ENCODE data around the gene MOV10L1. TPM values are rescaled to one million over a fixed set of nuclear protein-coding genes. Genes with fewer than 3 reads are reported as not detected.

Gene MOV10L1
- total RNA-seq, 3 donors from 2014 or later: 0.29 to 1.0 (median 0.49) TPM

DNA sequence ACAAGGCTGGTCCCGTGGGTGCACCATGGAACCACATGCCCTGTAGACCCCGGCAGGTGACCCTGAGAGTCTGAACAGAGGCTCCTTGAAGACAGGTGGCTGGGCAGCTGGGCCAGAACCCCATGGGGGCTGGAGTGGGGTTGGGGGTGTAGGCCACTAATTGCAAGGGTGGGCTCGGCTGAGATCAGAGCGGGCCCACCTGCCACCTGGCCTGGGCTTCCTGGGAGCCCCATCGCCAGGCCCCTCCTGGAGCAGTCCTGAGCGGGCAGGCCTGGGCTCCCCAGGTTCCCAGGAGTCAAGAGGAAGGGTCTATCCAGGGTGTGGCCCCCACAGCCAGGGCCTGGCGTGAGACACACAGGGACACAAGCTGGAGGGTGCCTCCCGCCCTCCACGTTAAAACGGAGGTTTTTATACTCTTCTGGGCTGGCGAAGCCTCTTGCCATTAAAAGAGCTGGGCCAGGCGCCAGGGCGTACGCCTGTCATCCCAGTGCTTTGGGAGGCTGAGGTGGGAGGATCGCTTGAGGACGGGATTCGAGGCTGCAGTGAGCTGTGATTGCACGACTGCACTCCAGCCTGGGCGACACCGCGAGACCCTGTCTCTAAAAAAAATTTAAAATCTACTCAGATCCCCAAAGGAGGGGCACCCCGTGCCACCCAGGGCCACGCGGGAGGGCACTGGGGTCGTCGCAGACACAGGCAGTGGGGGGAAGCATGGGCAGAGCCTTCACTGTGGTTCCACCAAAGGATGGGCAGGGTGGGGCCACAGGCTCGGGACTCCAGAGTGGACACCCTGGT lies 91.1 kb downstream of the MOV10L1 start:
- intact Hi-C loops (cut with DNase I, micrococcal nuclease): no loop called here
- ATAC-seq (no peak), DNase-seq (peak in 1 of 3 donors; percentile 49)
- Histone ChIP-seq H3K4me1 (ENCODE audit: low read depth) (peaks cover 6% of the 10 kb centered on the region), H3K9me3 (no peaks in the 10 kb centered on the region), H3K4me3 (no peak overlapping the region), H3K36me3 (ENCODE audit: low read depth) (no peaks in the 10 kb centered on the region)
- TF ChIP-seq CTCF (IDR thresholded peaks at IDR 0.05): no peak

- H3K4me1 ChIP-seq (ENCODE audit: low read depth): peaks cover 14% of the 10 kb centered on the region
- no peak overlapping the region for H3K4me3 ChIP-seq
- TF ChIP-seq CTCF (IDR thresholded peaks at IDR 0.05): no peak
- ATAC-seq: peak; percentile 33
- peak; percentile 49 to 69 (median 68) for DNase-seq
- H3K36me3 ChIP-seq (ENCODE audit: low read depth): no peaks in the 10 kb centered on the region
- no peaks in the 10 kb centered on the region for H3K9me3 ChIP-seq
- intact Hi-C loops (cut with DNase I, micrococcal nuclease): no loop called here
Observed at GRCh38 chr22:50182176-50183081, 92.6 kb downstream of the MOV10L1 start.

- DNase-seq (peak in 2 of 3 donors; percentile 14 to 60), ATAC-seq (no peak)
- Histone ChIP-seq H3K36me3 (ENCODE audit: low read depth) (no peaks in the 10 kb centered on the region), H3K4me3 (no peak overlapping the region), H3K4me1 (ENCODE audit: low read depth) (peaks cover 20% of the 10 kb centered on the region), H3K9me3 (no peaks in the 10 kb centered on the region)
- intact Hi-C loops (cut with DNase I, micrococcal nuclease): no loop called here
- TF ChIP-seq CTCF (IDR thresholded peaks at IDR 0.05): no peak
Observed at GRCh38 chr22:50183141-50183971, 93.5 kb downstream of the MOV10L1 start.

DNA sequence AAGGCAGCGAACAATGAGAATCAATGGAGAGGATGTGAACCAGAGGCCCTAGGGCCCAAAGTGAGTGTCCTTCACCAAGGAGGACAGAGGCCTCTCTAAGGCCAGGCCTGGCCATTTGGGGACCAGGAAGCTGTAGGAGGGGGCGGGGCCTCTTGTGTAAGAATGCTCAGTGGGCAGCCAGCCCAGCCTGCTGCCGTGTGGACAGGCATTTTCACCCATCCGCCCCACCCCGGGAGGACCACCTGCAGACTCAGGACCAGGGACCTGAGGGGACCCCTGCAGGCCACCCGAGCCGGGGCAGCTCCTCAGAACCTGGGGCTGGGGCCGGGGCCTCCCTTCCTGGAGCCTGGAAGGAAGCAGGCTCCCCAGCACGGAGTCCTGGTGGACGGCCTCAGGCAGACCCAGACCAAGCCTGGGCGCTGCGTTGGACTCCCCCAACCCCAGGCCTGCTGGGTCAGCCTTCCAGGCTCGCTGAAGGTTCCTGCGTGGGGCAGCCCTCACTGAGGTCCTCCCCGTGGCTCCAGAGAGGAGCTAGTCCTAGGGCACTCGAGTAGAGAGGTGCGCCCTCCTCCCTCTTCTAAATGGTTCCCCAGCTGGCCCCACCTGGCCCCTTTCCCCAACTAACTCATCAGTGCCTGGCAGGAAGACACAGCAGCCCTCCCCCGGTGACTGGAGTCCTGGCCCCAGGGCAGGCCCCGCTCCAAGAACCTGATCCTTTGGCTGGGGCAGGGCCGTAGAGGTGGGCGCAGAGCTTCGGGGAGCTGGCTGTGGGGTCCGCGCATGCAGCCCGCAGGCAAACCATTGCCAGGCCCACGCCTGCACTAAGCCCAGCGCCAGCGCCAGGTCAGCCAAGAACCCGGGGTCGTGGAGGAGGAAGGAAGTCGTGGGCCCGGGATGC lies 94.4 kb downstream of the MOV10L1 start:
- ATAC-seq: no peak
- TF ChIP-seq CTCF (IDR thresholded peaks at IDR 0.05): no peak

More for the DNA sequence above, 94.4 kb downstream of the MOV10L1 start:
- Histone ChIP-seq H3K4me3 (no peak overlapping the region), H3K9me3 (no peaks in the 10 kb centered on the region), H3K36me3 (ENCODE audit: low read depth) (no peaks in the 10 kb centered on the region), H3K4me1 (ENCODE audit: low read depth) (peaks cover 27% of the 10 kb centered on the region)
- peak; percentile 71 to 78 (median 75) for DNase-seq
- intact Hi-C loops (cut with DNase I, micrococcal nuclease): no loop called here
